Measurements from ENCODE around the gene C22orf31.

- TF ChIP-seq SRF (IDR thresholded peaks at IDR 0.05; ENCODE audit: low read depth) (no peak), CTCF (IDR thresholded peaks at IDR 0.05 in 2 of 3, conservative IDR thresholded peaks at IDR 0.05 in 1 of 3; ENCODE audit: borderline replicate concordance in 1 of 3, insufficient read depth in 1 of 3, low read depth in 2 of 3, low read length in 2 of 3) (no peak), JUND (IDR thresholded peaks at IDR 0.05) (no peak), MAX (IDR thresholded peaks at IDR 0.05) (no peak), EZH2 (IDR thresholded peaks at IDR 0.05) (no peak), POLR2AphosphoS5 (IDR thresholded peaks at IDR 0.05; ENCODE audit: low read depth, low read length) (no peak)
Observed at GRCh38 chr22:29065468-29066190, 4.0 kb upstream of the C22orf31 start.

Measured in HCT116 (cell line).